Retinal pigment epithelial cell (primary cell): ENCODE results near the gene PVR.
"Not testable (repeated sequence)": the region's sequence is repeated elsewhere in the genome, so short reads cannot be mapped to it uniquely, and the experiment has no call there.

Experiments used
- DNase-seq: peaks from one replicate; pipeline ENCODE4 v3.0.0-alpha.2; 2010; ENCODE audit warnings: low read depth
- H3K4me3 ChIP-seq: 2 replicates; pipeline ENCODE4 v1.5.1; 2011; ENCODE audit warnings: mild to moderate bottlenecking, low read length, control low read depth, moderate library complexity
- CTCF ChIP-seq: conservative IDR thresholded peaks from 2 replicates; pipeline ENCODE4 v1.5.1; 2011; ENCODE audit warnings: low read depth, low read length, control low read depth, inconsistent platforms

The PVR gene

GRCh38 chr19:44682807-44683206 lies 39.1 kb downstream of the PVR start:
- H3K4me3 ChIP-seq, result no peak overlapping the region
- no peak for TF ChIP-seq CTCF
- no peak for DNase-seq

GRCh38 chr19:44683434-44684210 lies 39.9 kb downstream of the PVR start:
- TF ChIP-seq CTCF, result no peak
- DNase-seq, result no peak
- no peak overlapping the region for H3K4me3 ChIP-seq

- DNase-seq, H3K4me3 ChIP-seq: not testable (repeated sequence)
These were observed 40.7 kb downstream of the PVR start for GRCh38 chr19:44684396-44684795.

- H3K4me3 ChIP-seq, result no peak overlapping the region
- DNase-seq, result peak; percentile 99
- TF ChIP-seq CTCF, result no peak
These were observed 41.5 kb downstream of the PVR start for GRCh38 chr19:44684892-44685863.

- DNase-seq, result peak; percentile 16
- H3K4me3 ChIP-seq, result no peak overlapping the region
- no peak for TF ChIP-seq CTCF
These were observed 42.2 kb downstream of the PVR start for GRCh38 chr19:44685877-44686276.

- peak; percentile 13 for DNase-seq
- H3K4me3 ChIP-seq, result no peak overlapping the region
- TF ChIP-seq CTCF, result no peak
These were observed 43.2 kb downstream of the PVR start for GRCh38 chr19:44686896-44687295.

GRCh38 chr19:44687888-44688287 lies 44.2 kb downstream of the PVR start:
- no peak for DNase-seq
- no peak overlapping the region for H3K4me3 ChIP-seq
- TF ChIP-seq CTCF, result no peak
